ENCODE measurements around the gene FRMD4B.
"Not testable (repeated sequence)": the region's sequence is repeated elsewhere in the genome, so short reads cannot be mapped to it uniquely, and the experiment has no call there.

The FRMD4B gene

GRCh38 chr3:69326855-69327300, 59.0 kb downstream of the FRMD4B start:
- no peaks in the 10 kb centered on the region for H3K27me3 ChIP-seq (replicated peaks; ENCODE audit: control insufficient read depth, insufficient read depth, low read length)
- TF ChIP-seq CTCF (IDR thresholded peaks at IDR 0.05; ENCODE audit: insufficient read depth, low read length, poor library complexity, severe bottlenecking): no peak
- peak; percentile 74 for DNase-seq (ENCODE audit: extremely low read depth, insufficient read length)
- peak overlapping the region; percentile 11; the same call in 1 of the 2 replicates for H3K4me3 ChIP-seq (replicated peaks; ENCODE audit: low read depth, low read length)
- no peaks in the 10 kb centered on the region for H3K36me3 ChIP-seq (ENCODE audit: control insufficient read depth, insufficient read depth, low read length)

- H3K27me3 ChIP-seq (replicated peaks; ENCODE audit: control insufficient read depth, insufficient read depth, low read length): no peaks in the 10 kb centered on the region
- no peak overlapping the region for H3K4me3 ChIP-seq (replicated peaks; ENCODE audit: low read depth, low read length)
- DNase-seq (ENCODE audit: extremely low read depth, insufficient read length): no peak
- H3K36me3 ChIP-seq (ENCODE audit: control insufficient read depth, insufficient read depth, low read length): no peaks in the 10 kb centered on the region
- no peak for TF ChIP-seq CTCF (IDR thresholded peaks at IDR 0.05; ENCODE audit: insufficient read depth, low read length, poor library complexity, severe bottlenecking)
Measured at GRCh38 chr3:69325151-69325550, 60.7 kb downstream of the FRMD4B start.

- TF ChIP-seq CTCF (IDR thresholded peaks at IDR 0.05; ENCODE audit: insufficient read depth, low read length, poor library complexity, severe bottlenecking): peak; percentile 74
- Histone ChIP-seq H3K4me3 (replicated peaks; ENCODE audit: low read depth, low read length) (no peak overlapping the region), H3K36me3 (ENCODE audit: control insufficient read depth, insufficient read depth, low read length) (no peaks in the 10 kb centered on the region), H3K27me3 (replicated peaks; ENCODE audit: control insufficient read depth, insufficient read depth, low read length) (no peaks in the 10 kb centered on the region)
- no peak for DNase-seq (ENCODE audit: extremely low read depth, insufficient read length)
Measured at GRCh38 chr3:69324362-69325025, 61.4 kb downstream of the FRMD4B start.

GRCh38 chr3:69323941-69324340, 61.9 kb downstream of the FRMD4B start:
- no peaks in the 10 kb centered on the region for H3K27me3 ChIP-seq (replicated peaks; ENCODE audit: control insufficient read depth, insufficient read depth, low read length)
- DNase-seq (ENCODE audit: extremely low read depth, insufficient read length): no peak
- no peak for TF ChIP-seq CTCF (IDR thresholded peaks at IDR 0.05; ENCODE audit: insufficient read depth, low read length, poor library complexity, severe bottlenecking)
- H3K36me3 ChIP-seq (ENCODE audit: control insufficient read depth, insufficient read depth, low read length): no peaks in the 10 kb centered on the region
- H3K4me3 ChIP-seq (replicated peaks; ENCODE audit: low read depth, low read length): no peak overlapping the region

- H3K36me3 ChIP-seq (ENCODE audit: control insufficient read depth, insufficient read depth, low read length); H3K27me3 ChIP-seq (replicated peaks; ENCODE audit: control insufficient read depth, insufficient read depth, low read length); DNase-seq (ENCODE audit: extremely low read depth, insufficient read length); H3K4me3 ChIP-seq (replicated peaks; ENCODE audit: low read depth, low read length): not testable (repeated sequence)
Measured at GRCh38 chr3:69322512-69322911, 63.4 kb downstream of the FRMD4B start.

GRCh38 chr3:69322158-69322509, 63.8 kb downstream of the FRMD4B start:
- H3K4me3 ChIP-seq (replicated peaks; ENCODE audit: low read depth, low read length): no peak overlapping the region
- TF ChIP-seq CTCF (IDR thresholded peaks at IDR 0.05; ENCODE audit: insufficient read depth, low read length, poor library complexity, severe bottlenecking): no peak
- no peaks in the 10 kb centered on the region for H3K36me3 ChIP-seq (ENCODE audit: control insufficient read depth, insufficient read depth, low read length)
- DNase-seq (ENCODE audit: extremely low read depth, insufficient read length): no peak
- no peaks in the 10 kb centered on the region for H3K27me3 ChIP-seq (replicated peaks; ENCODE audit: control insufficient read depth, insufficient read depth, low read length)

Data from GM06990 (cell line).